Activated CD4-positive, alpha-beta T cell treated with anti-CD3 and anti-CD28 coated beads for 4 hours (primary cell): ENCODE measurements around the gene TEX35.

ENCODE experiments used
- DNase-seq, 2 donors: peaks; one replicate each; pipeline ENCODE4 v3.0.0-alpha.2; 2020

Gene TEX35

GRCh38 chr1:178512566-178513277 lies at the start of gene TEX35:
Gene TEX35 (plus strand): TSS chr1:178513109. CDS start chr1:178513189, 80 bp downstream.
- no peak for DNase-seq

- no peak for DNase-seq
These were observed 48.8 kb upstream of the TEX35 start for GRCh38 chr1:178464141-178464540.

- no peak for DNase-seq
These were observed 48.3 kb upstream of the TEX35 start for GRCh38 chr1:178464566-178464965.

- no peak for DNase-seq
These were observed 47.9 kb upstream of the TEX35 start for GRCh38 chr1:178465011-178465410.

GRCh38 chr1:178467837-178468236 lies 45.1 kb upstream of the TEX35 start:
- no peak for DNase-seq

GRCh38 chr1:178470411-178470960 lies 42.4 kb upstream of the TEX35 start:
- DNase-seq: no peak

GRCh38 chr1:178472531-178472930 lies 40.4 kb upstream of the TEX35 start:
- no peak for DNase-seq

GRCh38 chr1:178477373-178477772 lies 35.5 kb upstream of the TEX35 start:
- no peak for DNase-seq

GRCh38 chr1:178477841-178478240 lies 35.1 kb upstream of the TEX35 start:
- no peak for DNase-seq

- no peak for DNase-seq
These were observed 29.5 kb upstream of the TEX35 start for GRCh38 chr1:178483251-178483957.

- no peak for DNase-seq
These were observed 28.1 kb upstream of the TEX35 start for GRCh38 chr1:178484698-178485225.

- DNase-seq: no peak
These were observed 27.3 kb upstream of the TEX35 start for GRCh38 chr1:178485541-178485981.

GRCh38 chr1:178486100-178487069 lies 26.5 kb upstream of the TEX35 start:
- no peak for DNase-seq

- no peak for DNase-seq
These were observed 25.8 kb upstream of the TEX35 start for GRCh38 chr1:178487070-178487615.

GRCh38 chr1:178488393-178488792 lies 24.5 kb upstream of the TEX35 start:
- DNase-seq: no peak

- no peak for DNase-seq
These were observed 23.5 kb upstream of the TEX35 start for GRCh38 chr1:178489399-178489798.

- no peak for DNase-seq
These were observed 22.8 kb upstream of the TEX35 start for GRCh38 chr1:178490136-178490535.

GRCh38 chr1:178490967-178491366 lies 21.9 kb upstream of the TEX35 start:
- no peak for DNase-seq

- DNase-seq: no peak
These were observed 21.2 kb upstream of the TEX35 start for GRCh38 chr1:178491721-178492120.

- DNase-seq: no peak
These were observed 20.6 kb upstream of the TEX35 start for GRCh38 chr1:178492341-178492740.

GRCh38 chr1:178493301-178493741 lies 19.6 kb upstream of the TEX35 start:
- DNase-seq: no peak

- DNase-seq: no peak
These were observed 18.3 kb upstream of the TEX35 start for GRCh38 chr1:178494569-178494971.
